Left hindlimb (tissue), 1 donor: Measurements from ENCODE around the gene ZBTB2.
"Not testable (repeated sequence)": the region's sequence is repeated elsewhere in the genome, so short reads cannot be mapped to it uniquely, and the experiment has no call there.

Experiments used
- DNase-seq: peaks from one replicate; pipeline ENCODE4 v3.0.0-alpha.2; 2018

ZBTB2 gene

DNA sequence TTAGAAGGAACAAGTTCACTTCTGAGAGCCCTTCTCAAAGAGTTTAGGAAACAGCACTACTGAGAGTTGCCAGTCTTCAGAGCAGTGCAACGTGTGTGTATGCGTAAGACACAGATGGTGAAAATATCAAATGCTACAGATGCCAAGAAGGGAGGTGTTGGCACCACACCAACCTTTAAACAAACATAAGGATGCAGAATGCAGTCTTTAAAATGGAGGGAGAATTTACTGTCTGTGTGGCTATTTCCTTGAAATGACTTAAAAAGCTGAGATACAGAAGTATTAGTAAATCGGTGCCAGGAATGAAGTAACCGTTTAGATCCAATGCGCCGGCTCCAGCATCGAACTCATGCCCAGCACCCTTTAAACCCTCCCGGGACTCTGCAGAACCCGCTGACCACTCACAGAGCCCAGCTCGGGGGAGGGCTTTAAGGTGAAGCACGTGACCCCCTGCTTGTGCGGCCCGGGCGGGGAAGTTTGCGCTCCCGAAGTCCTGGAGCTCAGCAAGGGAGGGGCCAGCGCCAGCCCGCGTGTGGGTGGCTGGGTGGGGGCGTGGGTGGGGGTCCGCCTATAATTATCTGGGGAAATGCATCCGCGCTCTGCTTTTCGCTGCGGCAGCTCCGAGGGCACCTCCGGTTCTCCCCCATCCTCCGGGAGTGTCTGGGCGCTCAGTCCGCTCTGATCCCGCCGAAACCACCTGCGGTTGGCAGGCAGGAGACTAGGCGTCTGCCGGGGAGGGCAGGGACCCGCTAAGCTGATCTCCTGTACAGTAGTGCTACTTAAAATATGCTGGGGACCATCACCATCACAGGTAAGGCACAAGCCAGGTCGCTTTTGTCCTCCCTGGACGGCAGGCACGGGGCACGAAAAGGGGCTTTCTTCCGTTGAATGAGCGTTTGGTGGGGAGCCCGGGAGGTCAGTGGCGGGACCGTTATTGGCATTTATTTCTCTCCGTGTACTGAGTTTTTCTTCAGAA, 66.0 kb downstream of the ZBTB2 start:
- peak; percentile 76 for DNase-seq

DNA sequence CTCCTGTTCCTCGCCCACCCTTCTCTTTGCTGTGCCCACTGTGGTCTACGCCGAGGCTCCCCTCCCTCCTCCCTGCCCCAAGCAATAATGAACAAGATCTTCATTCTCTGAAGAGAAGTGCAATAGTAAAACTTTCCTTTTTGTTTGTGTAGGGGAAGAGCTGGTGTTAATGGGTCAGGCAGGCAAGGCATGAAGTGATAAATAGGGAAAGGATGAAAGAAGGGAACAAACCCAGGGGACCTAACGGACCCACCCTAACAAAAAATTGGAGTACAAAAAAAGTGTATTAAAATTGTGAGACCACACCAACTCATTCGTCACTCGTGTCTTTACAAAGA, 66.9 kb downstream of the ZBTB2 start:
- no peak for DNase-seq

DNA sequence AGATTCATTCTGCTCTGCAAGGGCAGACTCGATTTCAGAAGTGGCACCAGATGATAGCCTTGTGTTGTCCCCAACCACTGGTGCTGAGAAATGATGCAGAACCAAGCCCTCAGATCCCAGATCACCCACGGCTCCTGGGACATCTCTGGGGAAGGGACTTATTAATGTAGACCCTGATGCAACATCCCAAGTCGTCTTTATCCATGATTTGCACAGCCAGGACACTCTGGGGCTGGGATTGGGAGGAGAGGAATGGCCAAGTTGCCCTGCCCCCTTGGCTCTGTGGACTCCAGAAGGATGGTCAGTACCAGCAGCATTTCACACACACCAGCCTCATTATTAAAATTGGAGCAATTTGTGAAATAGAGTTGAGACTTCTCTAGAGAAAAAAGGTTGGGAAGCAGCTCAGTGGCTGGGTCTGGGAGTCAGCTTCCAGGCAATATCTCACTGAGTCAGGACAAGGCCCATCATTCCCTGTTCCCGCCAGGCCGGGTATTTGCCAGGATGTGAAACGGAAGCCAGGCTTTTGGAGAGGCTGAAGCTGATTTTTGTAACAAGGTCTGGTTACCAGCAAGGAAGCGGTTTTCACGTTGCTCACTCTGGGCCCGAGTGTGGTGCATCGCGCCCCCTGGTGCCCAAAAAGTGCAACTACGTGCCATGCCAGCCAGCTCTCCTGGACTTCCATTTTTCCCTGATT, 67.4 kb downstream of the ZBTB2 start:
- DNase-seq = peak; percentile 92

GRCh38 chr6:151322570-151322969, 68.8 kb downstream of the ZBTB2 start:
- no peak for DNase-seq

DNA sequence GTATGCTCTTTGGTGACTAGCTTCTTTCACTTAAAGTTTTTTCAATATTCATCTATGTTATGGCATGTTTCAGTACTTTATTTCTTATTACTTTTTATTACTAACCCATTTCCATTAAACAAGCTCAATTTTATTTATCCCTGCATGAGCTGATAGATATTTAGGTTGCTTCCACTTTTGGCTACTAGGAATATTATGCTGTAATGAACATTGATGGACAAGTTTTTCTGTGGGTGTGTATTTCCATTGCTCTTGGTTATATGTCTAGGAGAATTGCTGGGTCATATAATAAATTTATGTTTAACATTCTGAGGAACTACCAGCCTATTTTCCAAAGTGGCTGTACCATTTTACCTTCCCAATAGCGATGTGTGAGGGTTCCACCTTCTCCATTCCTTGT, 69.9 kb downstream of the ZBTB2 start:
- DNase-seq = no peak

GRCh38 chr6:151320140-151320539, 71.2 kb downstream of the ZBTB2 start:
- DNase-seq = no peak

DNA sequence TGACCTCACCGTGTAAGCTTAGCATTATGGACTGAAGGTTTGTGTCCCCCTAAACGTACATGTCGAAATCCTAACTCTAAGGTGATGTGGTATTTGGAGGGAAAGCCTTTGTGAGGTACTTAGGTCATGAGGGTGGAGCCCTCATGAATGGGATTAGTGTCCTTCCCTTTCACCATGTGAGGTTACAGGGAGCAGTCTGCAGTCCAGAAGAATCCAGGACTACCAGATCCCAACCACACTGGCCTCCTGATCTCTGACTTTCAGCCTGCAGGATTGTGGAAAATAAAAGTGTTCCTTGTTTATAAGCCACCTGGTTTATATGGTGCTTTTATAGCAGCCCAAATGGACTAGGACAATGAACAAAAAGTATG, 73.4 kb downstream of the ZBTB2 start:
- DNase-seq = no peak

DNA sequence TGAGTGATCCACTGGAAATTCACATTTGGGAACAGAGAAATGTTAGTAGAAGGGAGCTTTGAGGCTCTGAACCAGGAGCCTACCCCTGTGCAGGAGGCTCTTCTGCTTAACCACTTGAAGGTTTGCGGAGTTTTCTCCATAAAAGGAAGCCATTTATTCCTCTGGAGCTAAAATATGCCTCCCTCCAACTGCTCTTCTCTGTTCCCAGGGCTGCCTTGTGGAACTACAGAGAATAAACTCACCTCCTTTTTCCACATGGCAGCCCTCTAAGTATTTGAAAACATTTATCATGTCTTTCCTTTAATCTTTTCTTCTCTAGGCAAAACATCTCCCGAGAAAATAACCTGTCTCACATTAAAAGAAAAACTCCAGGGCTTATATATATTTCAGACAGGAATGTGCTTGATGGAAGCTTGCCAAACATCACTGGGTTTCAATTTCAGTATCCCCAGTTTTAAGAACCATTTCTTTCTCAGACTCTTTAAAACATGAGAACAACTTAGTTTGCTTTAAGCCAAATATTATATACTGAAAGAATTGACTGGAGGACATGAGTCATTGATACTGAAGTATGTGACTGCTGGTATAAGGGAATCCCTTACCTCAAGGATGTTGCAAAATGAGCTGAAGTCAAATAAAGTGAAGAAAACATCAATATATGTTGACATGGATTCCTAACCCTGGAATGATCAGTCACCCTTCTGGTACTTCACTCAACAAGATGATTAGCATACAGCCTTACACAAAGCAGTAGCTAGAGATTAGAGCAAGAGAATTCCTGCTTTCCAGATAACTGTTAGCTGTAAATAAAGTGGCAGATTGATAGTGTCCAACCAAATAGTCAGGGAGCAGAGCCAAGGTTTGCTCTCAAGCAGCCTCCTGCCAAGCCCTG, 74.0 kb downstream of the ZBTB2 start:
- no peak for DNase-seq

GRCh38 chr6:151315661-151316060, 75.7 kb downstream of the ZBTB2 start:
- not testable (repeated sequence) for DNase-seq
